Sciatic nerve (tissue), 2 donors: ENCODE measurements around the gene ZNF423. TPM values are rescaled to one million over a fixed set of nuclear protein-coding genes. Genes with fewer than 3 reads are reported as not detected.
"Not testable (repeated sequence)": the region's sequence is repeated elsewhere in the genome, so short reads cannot be mapped to it uniquely, and the experiment has no call there.

Experiments
- ATAC-seq: fragments of 200-7000 bp; cut with Tn5 transposase; one replicate; pipeline ENCODE4 v1.9.1; 2020; ENCODE audit warnings: mild to moderate bottlenecking, moderate library complexity
- DNase-seq: peaks from one replicate; pipeline ENCODE4 v3.0.0-alpha.2; 2020; ENCODE audit warnings: low spot score
- intact Hi-C: fragments of 100-400 bp; cut with DNase I; formaldehyde crosslinking; loops from one replicate; pipeline ENCODE4 v1.14.2; 2022
- total RNA-seq: library from RNA; stranded (reverse); fragmentation: NEBNext Ultra II Directional; extraction: Animal tissue kit (Norgen Biotek cat#: 25700); gene quantifications from one replicate; pipeline ENCODE4 v1.2.1, GENCODE V29; 2021
- donor health status: DM: no; HTN: no; CAD: no.
- donor health status: DM: no; HTN: no; CAD: no.

Gene ZNF423
- total RNA-seq, 1 donor from 2014 or later, result 25.3 TPM

DNA sequence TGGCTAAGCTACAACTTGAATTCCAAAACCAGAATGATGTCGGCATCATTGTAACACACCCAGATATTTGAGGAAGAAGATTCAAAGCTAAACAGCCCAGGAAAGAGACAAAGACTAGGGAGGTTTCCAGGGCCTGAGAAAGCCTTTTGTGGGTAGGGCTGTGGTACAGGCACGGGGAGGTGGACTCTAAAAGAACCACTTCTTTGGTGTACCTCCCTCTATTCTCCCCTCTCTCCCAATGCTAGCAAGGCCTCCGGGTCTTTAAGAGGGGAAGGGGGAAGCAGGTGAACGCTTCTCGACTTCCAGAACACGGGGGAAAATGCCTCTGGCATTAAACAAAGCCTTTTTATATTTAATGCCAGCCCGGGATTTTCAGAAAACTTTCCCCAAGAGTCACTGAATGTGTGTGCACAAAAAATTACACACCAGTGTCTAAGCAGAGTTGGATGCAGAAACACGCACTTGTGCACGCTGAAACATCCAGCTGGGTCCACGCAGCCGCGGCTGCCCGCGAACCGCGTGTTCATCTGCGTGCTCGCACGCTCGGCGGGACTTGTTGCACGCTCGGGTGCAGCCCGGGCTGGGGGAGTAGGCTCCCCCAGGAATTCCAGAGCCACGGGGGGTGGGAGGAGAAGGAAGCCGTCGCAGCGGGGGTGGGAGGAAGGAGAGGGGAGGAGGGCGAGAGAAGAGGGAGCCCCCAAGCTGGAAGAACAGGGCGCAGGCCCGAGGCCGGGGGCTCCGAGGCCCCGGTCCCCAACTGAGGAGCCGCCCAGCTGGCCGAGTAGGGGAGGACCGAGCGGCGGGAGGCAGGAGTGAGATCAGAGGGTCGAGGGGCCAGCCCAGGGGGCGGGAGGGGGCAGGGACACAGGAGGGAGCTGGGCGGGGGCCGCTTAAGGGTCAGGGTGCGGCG, 20.1 kb upstream of the ZNF423 start:
- peak; percentile 58 for ATAC-seq

DNA sequence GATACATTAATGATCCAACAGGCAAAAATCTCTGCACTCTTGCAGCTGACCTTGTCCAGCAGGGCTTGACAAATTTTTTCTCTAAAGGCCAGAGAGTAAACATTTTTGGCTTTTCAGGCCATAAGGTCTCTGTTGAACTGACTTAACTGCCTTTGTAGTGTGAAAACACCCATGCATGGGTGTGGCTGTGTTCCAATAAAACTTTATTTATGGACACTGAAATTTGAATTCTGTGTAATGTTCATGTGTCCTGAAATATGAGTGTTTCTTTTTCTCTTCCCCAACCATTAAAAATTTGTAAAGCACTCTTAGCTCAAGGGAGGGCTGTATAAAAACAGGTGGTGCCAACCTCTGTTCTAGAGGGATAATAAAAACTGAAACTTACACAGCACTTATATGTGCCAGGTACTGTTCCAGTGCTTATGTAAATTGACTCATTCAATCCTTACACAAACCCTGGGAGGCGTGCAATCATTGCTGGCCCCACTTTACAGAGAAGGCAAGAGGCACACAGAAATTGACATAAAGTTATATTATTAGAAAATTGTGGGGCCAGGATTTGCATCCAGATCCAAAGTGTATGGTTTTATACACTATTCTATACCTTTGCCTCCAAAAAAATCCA, 18.8 kb upstream of the ZNF423 start:
- DNase-seq, result no peak
- ATAC-seq, result no peak
- intact Hi-C loops, result no loop called here

More for the DNA sequence above, 20.1 kb upstream of the ZNF423 start:
- DNase-seq, result no peak
- intact Hi-C loops, result no loop called here

DNA sequence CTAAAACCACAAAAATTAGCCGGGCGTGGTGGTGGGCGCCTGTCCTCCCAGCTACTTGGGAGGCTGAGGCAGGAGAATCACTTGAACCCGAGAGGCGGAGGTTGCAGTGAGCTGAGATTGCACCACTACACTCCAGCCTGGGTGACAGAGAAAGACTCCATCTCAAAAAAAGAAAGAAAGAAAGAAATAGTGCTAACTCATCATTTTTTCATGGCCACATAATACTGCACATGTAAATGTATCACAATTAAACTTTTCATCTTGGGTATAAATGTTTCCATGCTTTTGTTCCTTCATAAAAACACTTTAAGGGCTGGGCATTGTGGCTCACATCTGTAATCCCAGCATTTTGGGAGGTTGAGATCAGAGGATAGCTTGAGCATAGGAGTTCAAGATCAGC, 15.9 kb upstream of the ZNF423 start:
- DNase-seq, ATAC-seq, intact Hi-C loops: not testable (repeated sequence)

DNA sequence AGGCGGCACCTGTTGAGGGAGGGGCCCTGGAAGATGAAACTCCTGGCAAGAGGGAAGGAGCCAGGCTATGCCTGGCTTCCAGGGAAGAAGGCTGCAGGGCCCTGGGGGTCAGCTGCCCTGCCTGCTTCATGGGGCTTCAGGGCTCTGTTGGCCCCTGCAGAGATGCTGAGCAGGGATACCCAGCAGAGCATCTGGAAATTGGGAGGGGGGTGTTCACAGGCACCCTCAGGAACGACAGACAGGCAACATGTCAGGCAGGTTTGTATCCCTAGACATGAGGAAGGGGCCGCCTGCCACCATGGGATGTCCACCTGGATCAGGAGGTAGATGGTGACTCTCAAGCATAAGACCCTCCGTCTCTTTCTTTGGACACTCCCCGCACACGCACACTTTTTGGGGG, 13.8 kb upstream of the ZNF423 start:
- ATAC-seq (no peak), DNase-seq (no peak)
- intact Hi-C loops, result loop anchor here (10.0 kb wide), 1 partner anchor 215 kb away; no protein-coding TSS in a partner anchor

DNA sequence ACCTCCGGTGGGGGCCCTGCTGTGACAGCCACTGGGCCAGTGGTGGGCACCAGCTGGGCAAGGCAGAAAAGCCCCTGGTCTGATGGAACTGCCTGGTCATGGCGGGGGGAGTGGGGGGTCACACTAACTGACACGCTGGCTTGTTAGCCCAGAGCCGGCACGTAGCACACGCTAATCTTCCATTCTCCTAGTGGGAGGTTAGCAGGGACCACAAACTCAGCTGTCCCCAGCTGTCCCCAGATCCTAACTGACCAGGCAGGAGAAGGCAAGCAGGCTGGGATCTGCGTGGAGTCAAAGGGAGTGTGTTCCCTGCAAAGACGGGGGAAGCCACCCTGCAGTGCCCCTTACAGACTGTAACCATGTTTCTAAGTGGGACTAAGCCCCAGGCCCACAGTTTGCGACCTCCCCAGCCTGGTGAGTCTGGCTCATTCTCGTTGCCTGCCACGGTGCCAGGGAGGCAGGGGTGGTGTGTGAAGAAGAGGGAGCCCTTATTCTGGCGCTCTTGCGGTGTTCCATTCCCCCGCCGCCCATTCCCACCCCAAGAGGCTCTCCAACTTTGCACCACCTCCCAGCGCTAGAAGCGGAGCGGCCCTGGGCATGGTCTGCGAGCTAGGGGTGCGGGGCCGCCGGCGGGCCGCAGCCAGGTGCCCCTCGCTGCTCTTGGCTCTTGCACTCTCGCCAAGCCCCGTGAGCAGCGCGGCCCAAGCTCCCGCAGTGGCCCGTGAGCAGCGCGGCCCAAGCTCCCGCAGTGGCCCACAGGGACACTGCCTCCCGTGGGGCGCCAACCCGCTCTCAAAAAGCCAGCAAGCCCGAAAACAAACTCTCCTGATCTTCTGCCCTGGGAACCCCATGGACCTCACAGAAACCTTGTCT, 12.1 kb upstream of the ZNF423 start:
- DNase-seq (no peak), ATAC-seq (no peak)
- intact Hi-C loops, result loop anchor here (10.0 kb wide), 1 partner anchor 213 kb away; no protein-coding TSS in a partner anchor

DNA sequence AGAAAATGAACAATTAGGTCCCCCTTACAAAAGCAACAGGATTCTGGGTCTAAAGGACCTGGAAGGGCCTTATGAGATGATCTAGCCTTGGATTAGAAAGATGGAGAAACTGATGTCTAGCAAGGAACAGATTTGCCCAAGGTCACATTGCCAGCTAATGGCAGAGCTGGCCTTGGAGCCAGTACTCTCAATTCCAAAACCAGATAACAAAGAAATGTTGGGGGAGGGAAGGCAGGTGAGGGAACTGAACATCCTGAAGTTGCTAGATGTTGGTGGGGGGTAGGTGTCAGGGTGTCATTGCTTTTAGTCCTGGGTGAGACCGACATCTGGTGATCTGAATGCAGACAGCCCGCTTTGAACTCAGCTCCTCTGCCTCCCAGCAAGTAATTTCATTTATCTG, 11.3 kb upstream of the ZNF423 start:
- DNase-seq (no peak), ATAC-seq (no peak)
- intact Hi-C loops, result loop anchor here (10.0 kb wide), 1 partner anchor 212 kb away; no protein-coding TSS in a partner anchor

DNA sequence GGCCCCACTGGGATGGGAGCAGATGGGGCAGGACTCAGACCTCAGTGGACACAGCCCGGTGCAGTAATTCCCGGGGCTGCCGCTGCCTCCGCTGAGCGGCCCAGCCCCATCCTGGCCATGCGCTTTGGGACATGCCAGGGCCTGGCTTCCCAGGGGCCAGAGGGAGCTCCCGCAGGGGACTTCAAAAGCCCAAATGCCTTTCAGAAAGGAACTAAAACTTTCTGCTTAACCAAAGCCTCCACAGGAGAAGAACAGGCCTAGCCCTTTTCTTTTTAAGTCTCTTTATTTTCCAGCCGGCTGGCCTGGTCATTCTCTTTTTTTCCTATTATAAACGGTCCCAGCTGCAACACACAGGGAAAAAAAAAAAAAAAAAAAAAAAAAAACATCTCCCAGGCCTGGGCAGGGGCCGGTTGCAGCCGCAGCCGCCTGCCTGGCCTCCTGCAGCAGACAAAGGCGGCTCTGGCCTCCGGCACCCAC, 10.7 kb upstream of the ZNF423 start:
- DNase-seq (no peak), ATAC-seq (peak; percentile 59)

DNA sequence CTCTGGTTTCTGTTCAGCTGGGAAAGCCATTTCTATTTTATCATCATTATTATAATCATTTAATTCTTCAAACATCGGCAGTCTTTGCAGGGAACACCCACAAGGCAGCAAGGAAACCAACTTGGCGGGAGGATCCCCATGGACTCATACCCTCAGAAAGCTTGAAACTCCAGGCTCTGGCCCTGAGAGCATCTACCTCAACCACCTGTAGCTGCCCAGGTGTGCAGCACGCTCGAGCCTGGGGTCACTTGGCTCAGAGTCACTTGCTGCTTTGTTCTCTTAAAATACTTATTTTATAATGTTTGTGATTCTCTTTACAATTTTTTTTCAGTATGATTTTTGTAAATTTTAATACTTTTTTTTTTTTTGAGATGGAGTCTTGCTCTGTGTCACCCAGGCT, 6.8 kb upstream of the ZNF423 start:
- DNase-seq (no peak), ATAC-seq (no peak)
- intact Hi-C loops, result loop anchor here (10.0 kb wide), 1 partner anchor 208 kb away; no protein-coding TSS in a partner anchor

More for the DNA sequence above, 10.7 kb upstream of the ZNF423 start:
- intact Hi-C loops, result loop anchor here (10.0 kb wide), 1 partner anchor 212 kb away; no protein-coding TSS in a partner anchor

DNA sequence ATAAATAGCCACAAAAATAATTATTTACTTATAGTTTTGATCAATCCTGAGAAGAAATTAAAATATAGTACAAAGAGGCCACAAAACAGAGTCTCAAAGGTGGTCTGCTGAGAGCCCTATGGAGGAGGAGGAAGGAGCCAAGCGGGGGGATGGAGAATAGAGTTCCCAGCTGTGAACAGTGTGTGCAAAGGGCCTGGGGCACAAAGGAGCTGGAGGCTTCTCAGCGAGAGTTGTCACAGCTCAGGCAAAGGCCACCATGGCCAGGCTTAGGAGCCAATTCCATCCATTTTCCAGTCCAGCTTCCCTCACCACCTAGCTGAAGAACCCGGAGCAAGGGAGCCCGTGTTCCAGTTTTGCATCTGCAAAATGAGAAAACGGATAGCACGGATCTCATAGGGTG, 5.4 kb upstream of the ZNF423 start:
- intact Hi-C loops, result loop anchor here (10.0 kb wide), 1 partner anchor 206 kb away; no protein-coding TSS in a partner anchor
- ATAC-seq (no peak), DNase-seq (no peak)

DNA sequence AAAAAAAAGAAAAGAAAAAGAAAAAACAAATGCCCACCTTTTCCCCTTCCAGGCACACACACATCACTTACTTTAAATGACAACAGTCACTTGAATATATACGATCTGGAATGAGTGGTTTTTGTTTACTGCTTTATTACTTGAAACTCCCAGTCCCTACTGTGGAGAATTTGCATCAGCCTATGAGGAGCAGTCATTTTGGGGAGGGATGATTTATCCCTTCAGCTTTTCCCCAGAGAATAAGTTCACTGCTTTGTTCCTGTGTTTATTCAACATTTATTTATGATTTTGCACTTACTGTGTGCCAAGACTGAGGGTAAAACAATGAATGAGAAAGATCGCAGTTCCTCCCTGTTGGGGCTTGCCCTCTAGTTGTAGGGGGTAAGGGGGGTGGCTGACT, 4.7 kb upstream of the ZNF423 start:
- intact Hi-C loops, result loop anchor here (10.0 kb wide), 1 partner anchor 206 kb away; no protein-coding TSS in a partner anchor
- DNase-seq, result no peak
- no peak for ATAC-seq

DNA sequence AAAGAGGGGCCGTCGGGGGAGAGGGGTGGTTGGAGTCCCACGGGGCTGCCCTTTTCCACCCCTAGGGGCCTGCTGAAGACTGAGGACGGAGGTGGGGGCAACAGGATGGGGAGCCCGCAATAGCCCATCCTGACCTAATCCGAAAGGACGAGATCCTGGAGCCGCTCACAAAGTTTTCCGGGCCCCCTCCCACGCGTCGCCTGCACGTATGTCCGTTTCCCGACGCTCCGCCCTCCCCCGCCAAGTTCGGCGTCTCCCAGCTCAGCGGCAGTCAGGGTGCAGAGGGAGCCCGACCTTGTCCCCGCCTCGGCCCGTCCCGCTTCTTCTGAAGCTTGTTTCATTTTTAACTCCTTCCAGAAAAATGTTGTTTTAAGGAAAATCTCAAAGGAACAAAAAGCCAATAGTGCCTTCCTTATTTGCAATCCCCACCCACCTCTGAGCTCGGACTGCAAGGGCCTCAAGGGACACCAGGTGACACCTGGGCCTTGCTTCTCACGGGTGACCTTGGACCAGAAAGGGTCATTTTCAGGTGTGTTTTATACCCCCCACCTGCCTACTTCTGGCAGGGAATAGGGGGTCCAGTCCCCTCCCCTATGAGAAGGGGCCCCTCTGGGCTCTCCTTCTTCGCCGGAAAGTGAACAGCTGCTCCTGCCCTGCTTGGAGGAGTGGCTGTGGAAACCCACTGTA, 3.4 kb upstream of the ZNF423 start:
- ATAC-seq (peak; percentile 45), DNase-seq (peak; percentile 80)
- intact Hi-C loops, result no loop called here

DNA sequence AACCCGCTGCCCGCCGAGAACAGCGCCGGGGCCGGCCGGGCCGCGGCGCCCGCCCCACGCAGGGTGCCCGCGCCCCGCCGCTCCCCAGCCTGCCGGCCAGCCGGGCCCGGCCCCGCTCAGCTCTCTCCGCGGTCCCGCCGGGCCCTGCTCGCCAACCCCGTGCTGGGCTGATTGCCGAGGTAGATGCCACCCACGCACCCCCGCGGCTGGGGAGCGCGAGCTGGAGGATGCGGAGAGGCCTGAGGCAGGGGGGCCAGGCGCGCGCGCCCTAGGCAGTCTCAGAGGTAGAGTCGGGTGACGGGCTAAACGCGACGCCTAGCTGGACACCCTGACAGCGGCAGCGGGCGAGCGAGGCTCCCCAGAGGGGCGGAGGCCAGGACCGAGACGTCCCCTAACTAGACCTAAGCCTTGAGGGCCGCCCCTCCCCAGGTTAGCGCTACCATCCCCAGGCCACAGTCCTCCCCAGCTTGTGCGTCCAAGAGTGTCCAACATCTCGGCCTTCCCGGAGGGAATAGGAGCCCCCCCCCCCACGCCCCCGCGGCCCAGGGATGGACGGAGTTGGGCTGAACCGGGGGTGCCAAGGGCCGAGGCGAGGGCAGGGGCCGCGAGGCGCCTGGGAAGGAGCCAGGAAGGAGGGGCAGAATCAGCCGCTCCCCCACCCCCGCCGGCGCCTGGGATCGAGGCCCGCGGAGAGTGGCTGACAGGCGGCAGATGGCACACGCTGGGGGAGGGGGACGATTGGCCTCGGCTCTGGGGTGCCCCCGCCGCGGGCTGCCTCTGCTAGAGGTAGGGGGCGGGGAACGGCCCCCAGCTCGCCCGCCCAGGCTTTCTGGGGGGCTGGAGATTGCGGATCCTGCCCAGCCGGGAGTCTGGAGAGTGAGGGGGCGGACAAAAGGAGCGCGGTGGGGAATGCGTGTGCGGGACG, 2.5 kb upstream of the ZNF423 start:
- ATAC-seq, result peak; percentile 38
- intact Hi-C loops, result no loop called here
- peak; percentile 73 for DNase-seq

DNA sequence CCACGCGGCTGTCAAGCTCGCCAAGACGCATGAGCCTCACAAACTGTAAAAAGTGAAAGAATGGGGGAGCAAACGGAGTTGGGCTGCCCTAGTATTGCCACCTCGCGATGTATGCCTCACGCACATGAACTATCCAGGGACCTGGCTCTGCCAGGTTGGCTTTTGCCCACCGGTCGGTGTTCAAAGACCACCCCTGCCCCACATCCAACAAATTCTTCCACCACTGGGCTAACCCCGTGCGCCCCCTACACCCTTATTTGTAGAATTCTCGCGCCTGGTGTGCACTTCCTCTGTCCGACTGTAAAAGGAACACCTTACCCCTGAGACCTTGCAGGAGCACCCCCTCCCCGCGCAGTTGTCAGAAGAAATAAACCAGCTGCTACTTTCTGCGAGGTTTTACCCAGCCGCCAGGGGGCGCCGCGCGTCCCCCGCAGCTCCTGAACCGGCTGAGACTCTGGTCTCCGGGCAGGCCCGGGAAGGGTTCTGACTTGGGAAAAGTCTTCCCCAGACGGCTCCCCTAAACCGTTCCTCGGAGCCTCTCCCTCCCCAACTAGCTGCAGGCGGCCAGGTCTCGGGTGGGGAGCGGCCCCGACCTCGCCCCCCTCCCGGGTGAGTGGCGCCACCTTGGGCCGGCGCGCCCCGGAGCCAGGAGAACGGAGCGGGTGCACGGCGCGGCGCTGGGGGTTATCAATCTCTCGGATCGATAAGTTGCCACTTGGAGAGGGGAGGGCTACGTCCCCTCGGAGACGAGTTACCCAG, 1.7 kb upstream of the ZNF423 start:
- DNase-seq (peak; percentile 73), ATAC-seq (peak; percentile 7)
- intact Hi-C loops, result no loop called here

DNA sequence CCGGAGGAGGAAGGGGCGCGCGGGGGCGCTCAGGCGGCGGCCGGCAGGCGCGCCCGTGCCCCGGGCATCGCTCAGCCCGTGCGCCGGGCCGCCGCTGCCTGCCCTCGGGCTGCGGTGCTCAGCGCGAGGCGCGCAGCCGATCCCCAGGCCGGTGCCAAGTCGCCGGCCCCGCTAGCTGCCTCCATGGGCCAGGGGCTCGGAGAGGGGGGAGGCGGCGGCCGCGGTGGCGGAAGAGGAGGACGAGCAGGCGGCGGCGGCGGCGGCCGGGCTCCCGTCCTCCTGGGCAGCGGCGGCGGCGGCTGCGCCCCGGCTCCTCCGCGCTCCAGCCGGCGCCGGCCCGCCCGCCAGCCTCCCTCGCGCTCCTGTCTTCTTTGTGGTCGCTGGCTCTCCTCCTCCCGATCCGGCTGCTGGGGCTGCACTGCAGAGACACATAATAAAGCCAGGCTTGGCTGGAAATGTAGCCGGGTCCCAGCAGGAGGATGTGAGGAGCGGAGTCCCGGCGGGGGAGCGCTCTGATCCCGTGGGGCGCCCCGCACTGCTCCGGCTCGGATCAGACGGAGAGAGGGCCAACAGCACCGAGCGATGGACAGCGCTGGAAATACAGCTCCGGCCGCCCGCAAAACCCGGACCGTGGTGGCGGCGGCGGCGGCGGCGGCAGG, 889 bp upstream of the ZNF423 start:
- ATAC-seq (peak; percentile 65), DNase-seq (peak; percentile 85)
- intact Hi-C loops, result no loop called here

DNA sequence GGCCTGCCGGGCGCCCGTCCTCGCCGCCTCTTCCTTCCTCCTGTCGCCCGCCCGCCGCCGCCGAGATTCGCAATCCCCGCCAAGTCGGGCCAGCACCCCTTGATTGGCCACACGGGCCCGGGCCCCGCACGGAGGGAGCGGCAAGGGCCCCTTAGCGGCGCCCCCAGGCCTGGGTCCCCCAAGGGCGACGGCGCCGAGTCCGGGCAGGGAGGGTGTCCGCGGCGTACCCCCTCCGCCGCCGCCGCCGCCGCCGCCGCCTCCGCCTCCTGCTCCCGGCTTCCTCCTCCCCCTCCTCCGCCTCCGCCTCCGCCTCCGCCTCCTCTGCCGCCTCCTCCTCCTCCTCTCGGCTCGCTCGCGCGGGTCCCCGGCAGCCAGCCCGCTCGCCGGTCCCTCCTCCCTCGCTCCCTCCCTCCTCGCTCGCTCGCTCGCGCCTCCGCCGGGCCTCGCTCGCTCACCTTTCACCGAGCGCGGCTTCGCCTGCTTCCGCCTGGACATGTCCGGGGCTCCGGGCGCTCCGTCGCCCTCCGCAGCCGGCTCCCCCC, 561 bp downstream of the ZNF423 start:
- peak; percentile 92 for DNase-seq
- intact Hi-C loops, result no loop called here
- peak; percentile 86 for ATAC-seq

DNA sequence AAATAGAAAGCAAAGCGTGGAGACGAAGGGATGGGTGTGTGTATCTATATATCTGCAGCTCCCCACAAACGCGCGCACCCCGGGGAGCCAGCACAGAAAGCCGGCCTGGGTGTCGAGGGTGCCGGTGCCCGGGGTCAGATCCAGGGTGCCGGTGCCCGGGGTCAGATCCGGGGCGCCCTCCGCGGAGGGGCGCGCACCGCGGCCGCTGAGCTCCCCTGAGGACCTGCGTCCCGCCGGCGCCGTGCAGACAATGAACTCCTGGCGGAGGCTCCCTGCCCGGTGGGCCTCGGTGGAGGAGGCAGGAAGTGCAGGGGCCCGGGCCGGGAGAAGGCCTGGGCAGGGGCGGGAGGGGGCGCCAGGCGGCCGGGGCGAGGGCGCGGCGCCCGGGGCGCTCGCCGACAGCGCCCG, 1.1 kb downstream of the ZNF423 start:
- DNase-seq, result no peak
- no peak for ATAC-seq
- intact Hi-C loops, result no loop called here
